Esophagus squamous epithelium (tissue), 4 donors: ENCODE data around the gene LMF1.

Experiments used
- POLR2A ChIP-seq, 4 donors: fragments of 450-650 bp; IDR thresholded peaks; one replicate each; pipeline ENCODE4 v1.6.1; 2017; ENCODE audit warnings: antibody characterized with exemption in 4 of 4, mild to moderate bottlenecking in 4 of 4, moderate library complexity in 3 of 4
- TF ChIP-seq, protein P1 (sequence below), 6 experiments: fragments of 450-650 bp in 4 of 6; fragments of 200-600 bp in 2 of 6; sonication (generic) in 2 of 6; IDR thresholded peaks; one replicate each; pipeline ENCODE4 v1.5.1; 2016 to 2019; ENCODE audit warnings: antibody characterized with exemption in 6 of 6, mild to moderate bottlenecking in 4 of 6, moderate library complexity in 4 of 6

DNA sequence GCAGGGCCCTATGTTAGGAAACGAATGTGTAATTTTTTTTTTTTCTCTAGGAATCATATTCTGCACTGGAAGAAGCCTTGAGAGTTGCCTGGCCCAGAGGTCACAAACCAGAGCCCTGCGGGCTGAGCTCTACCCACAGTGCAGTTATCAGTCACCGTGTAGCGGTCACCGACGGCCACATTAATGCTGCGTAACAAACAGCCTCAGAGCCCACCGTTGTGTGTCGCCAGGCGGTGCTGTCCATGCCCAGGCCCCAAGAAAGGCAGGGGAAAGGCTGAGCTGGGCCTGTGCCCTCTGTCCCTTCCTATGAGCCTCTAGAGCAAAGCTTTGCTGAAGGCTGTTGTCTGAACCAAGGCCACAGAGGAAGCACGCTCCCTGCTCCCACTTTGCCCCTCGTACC lies 4.5 kb upstream of the LMF1 start:
- no peak for TF ChIP-seq POLR2A (IDR thresholded peaks at IDR 0.05)
- TF ChIP-seq, protein P1, sequence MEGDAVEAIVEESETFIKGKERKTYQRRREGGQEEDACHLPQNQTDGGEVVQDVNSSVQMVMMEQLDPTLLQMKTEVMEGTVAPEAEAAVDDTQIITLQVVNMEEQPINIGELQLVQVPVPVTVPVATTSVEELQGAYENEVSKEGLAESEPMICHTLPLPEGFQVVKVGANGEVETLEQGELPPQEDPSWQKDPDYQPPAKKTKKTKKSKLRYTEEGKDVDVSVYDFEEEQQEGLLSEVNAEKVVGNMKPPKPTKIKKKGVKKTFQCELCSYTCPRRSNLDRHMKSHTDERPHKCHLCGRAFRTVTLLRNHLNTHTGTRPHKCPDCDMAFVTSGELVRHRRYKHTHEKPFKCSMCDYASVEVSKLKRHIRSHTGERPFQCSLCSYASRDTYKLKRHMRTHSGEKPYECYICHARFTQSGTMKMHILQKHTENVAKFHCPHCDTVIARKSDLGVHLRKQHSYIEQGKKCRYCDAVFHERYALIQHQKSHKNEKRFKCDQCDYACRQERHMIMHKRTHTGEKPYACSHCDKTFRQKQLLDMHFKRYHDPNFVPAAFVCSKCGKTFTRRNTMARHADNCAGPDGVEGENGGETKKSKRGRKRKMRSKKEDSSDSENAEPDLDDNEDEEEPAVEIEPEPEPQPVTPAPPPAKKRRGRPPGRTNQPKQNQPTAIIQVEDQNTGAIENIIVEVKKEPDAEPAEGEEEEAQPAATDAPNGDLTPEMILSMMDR (IDR thresholded peaks at IDR 0.05), result no peak
